DMS53 treated with DMSO at 0.1 percent for 48 hours (cell line): ENCODE data around the gene FAM110A.
"Not testable (repeated sequence)": the region's sequence is repeated elsewhere in the genome, so short reads cannot be mapped to it uniquely, and the experiment has no call there.

ENCODE experiments used
- DNase-seq: peaks from one replicate; lab custom pipeline; 2025; ENCODE audit not compliant: unreplicated experiment; lab: John Stamatoyannopoulos, UW

Gene FAM110A

GRCh38 chr20:833450-834150 is at the start of gene FAM110A:
Gene FAM110A (plus strand): TSS chr20:833715. CDS start chr20:844805, 11,090 bp downstream.
- DNase-seq = peak; percentile 90

GRCh38 chr20:787825-788224 is 45.7 kb upstream of the FAM110A start:
- DNase-seq = no peak

- no peak for DNase-seq
These were observed 42.5 kb upstream of the FAM110A start for GRCh38 chr20:791056-791455.

DNA sequence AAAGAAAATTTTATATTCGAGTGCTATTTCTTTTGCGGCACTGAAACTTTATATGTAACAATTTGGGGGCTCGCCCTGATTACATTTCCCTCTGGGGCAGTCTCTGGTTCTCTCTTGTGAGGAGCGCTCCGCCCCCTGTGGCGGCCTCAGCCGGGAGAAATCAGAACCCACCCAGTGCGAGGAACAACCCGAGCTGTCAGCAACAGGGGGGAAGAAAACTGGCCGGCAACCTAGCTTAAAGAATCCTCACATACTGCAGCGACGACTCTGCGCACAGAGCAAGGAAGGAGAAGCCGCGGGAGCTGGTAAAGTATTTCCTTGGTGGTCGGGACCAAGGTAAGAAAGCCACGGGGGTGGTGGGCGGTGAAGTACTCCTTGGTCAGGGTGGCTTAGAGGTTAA is 41.3 kb upstream of the FAM110A start:
- no peak for DNase-seq

GRCh38 chr20:796921-797320 is 36.6 kb upstream of the FAM110A start:
- no peak for DNase-seq

DNA sequence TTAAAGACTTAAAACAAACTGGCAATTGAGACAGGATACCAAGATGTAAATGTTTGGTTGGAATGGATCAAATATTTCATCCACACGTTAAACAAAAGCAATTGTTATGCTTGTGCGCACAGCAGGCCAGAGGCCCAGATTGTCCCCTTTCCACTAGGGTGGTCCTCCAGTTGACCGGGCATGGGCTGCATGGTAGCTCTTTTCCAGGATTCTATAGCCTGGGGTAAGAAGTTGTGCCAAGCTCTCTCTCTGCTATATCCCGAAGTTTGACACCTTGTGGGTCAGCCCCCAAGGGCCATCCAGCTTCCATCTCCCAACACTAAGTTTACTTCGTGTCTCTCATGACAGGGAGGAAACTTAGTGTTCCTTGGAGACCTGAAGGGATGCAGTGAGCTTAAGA is 34.8 kb upstream of the FAM110A start:
- not testable (repeated sequence) for DNase-seq

DNA sequence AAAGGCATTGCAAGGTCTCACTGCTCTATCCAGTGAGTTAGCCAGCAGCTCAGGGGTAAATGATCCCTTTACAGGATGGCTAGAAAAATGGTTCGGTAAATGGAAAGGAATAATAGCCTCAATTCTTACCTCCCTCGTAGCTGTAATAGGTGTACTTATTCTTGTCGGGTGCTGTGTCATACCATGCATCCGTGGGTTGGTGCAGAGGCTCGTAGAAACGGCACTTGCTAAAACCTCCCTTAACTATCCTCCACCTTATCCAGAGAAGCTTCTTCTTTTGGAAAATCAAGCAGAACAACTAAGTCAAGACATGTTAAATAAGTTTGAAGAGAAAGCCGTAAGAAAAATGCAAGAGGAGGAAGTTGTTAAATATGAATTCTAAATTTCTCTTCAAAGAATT is 33.5 kb upstream of the FAM110A start:
- DNase-seq = not testable (repeated sequence)

DNA sequence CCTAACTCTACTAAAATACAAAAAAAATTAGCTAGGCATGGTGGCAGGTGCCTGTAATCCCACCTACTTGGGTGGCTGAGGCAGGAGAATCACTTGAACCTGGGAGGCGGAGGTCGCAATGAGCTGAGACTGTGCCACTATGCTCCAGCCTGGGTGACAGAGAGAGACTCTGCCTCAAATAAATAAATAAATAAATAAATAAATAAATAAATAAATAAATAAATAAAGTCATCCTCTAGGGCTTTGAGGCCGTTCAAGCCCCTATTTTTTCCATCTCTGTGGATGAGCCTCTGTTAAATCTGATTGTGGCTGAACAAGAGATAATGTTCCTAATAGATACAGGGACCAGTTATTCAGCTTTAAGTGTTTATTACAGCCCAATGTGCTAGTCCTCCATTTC is 31.8 kb upstream of the FAM110A start:
- DNase-seq = no peak

DNA sequence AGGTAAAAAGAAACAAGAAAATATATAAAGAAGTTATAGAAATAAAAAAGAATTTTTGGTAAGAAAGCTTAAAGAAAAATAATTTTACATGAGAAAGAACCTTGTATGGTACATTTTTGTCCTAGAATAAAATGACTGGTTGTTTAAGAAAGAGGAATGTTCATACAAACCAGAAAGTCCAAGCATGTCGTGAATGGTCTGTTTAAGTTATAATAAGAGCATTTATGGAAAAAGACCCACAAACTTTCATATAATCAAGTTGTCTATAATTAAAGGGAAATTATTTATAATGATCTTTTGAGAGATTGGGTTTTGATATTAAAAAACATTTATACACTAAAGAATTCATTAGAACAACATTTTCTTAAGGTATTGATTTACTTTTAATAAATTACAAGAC is 27.8 kb upstream of the FAM110A start:
- no peak for DNase-seq

- DNase-seq = not testable (repeated sequence)
These were observed 21.6 kb upstream of the FAM110A start for GRCh38 chr20:811776-812434.

- not testable (repeated sequence) for DNase-seq
These were observed 21.1 kb upstream of the FAM110A start for GRCh38 chr20:812435-812814.

- no peak for DNase-seq
These were observed 20.1 kb upstream of the FAM110A start for GRCh38 chr20:813390-813789.

GRCh38 chr20:815226-815625 is 18.3 kb upstream of the FAM110A start:
- DNase-seq = no peak

DNA sequence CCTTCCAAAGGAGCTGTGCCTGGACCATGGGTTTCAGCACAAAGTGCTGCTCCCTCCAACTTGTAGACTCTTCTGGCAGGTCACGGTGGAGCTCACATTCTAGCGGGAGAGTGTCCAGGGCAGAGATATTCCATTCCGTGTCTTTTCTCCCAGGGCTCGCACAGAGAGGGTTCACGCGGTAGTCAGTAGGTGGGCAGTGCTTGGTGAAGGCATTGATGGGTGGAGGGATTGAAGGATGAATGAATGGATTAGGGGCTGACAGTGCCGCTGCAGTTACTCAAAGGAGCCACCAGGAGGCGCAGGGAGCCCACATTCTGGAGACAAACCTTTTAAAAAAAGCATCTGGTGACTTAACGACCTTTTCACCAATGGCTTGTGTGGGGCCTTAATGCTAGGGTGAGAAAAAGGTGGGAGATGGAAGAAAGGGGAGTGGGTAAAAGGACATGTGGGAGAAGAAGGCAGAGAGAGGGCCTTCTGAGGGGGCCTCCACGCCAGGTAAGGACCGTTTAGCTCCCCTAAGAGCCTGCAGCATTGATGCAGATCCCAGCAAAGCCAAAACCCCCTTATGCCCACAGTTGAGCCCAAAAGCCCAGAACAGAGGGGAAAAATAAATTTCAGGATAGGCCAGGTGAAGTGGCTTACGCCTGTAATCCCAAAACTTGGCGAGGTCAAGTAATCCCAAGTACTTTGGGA is 17.5 kb upstream of the FAM110A start:
- DNase-seq = peak; percentile 74

DNA sequence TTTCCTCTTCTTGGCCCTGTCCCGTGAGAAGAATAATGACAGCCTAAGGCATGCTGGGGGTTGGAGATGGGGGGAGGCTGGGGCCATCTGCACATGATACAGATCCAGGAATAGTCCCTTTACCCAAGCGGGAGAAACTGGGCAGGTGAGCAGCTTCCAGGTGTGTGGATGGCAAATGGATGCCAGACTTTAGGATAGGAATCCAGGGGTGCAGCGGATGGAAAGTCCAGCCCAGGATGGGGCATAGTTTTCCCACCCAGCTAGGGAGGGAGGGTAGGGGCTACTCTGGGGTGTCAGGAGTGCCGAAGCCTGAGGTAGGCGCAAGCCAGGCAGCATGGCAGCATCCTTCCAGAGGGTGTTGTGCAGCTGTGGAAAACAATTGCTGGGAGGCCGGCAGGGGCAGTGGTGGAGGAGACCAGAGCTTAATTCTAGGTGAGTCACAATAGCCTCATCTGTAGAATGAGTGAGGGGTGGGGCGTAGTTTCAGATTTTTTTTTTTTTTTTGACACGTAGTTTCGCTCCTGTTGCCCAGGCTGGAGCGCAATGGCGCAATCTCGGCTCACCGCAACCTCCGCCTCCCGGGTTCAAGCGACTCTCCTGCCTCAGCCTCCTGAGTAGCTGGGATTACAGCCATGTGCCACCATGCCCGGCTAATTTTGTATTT is 15.4 kb upstream of the FAM110A start:
- DNase-seq = no peak

DNA sequence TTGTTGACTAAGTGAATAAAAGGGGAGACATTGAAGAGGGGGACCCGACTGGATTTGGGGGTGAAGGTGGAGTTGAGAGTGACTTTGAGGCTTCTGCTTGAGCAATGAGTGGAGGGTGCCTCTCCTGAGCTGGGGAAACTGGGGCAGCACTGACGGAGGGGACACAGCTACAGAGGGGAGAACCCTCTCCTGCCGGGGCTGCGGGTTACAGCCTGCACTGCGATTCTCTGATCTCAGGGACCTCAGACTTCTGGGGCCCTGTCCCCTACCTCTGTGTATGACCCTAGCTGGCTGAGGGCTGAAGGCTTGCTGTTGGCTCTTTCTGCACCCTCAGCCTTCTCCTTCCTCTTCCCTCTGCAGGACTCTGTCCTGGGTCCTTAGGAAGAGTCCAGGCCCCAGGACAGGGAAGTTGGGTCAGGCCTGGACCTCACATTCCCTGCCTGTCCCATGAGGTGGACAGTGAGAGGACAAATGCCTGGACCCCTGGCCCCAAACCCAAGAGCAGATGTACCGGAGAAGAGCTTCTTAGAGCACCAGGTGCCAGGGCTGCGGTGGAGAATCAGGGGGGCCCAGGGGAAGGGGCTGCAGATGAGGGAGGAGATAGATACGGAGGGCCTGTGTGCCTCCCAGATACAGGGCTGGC is 13.7 kb upstream of the FAM110A start:
- DNase-seq = no peak

GRCh38 chr20:820323-820953 is 13.1 kb upstream of the FAM110A start:
- no peak for DNase-seq

DNA sequence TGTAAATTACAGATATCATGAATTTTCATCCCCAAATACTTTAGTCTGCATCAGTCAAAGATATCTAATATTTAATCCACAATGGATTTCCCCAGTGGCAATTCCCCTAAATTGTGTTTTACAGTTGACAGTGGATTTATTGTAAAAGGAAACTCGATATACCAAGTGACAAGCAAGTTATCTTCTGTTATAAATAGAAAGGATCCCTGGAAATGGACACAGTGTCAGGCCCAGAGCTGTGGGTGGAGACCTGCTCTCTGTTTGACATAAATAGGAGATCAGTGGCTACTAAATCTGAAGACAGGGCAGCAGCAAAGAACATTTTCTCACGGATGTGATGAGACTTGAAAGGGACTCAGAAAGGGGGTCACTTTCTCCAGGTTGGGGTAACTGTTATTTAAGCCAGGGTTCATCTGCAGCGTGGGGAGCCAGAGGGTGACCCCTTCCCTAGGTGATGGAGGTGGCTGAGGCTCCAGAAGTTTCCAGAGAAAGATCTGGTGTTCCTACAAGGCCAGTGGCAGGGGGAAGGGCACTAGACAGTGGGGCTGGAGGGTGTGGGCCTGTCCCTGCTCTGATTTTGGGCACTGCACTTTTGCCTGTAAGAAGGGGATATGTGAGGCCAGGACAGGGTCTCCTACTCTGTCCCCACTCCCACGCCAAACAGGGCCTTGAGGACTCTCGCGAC is 12.3 kb upstream of the FAM110A start:
- no peak for DNase-seq

GRCh38 chr20:821731-822065 is 11.8 kb upstream of the FAM110A start:
- DNase-seq = no peak
